Tibial nerve (tissue), 4 donors: ENCODE measurements around the gene RESF1. TPM values are rescaled to one million over a fixed set of nuclear protein-coding genes. Genes with fewer than 3 reads are reported as not detected.
A peak's percentile ranks its signal among the peaks of the same experiment; 100 is the strongest.

Source experiments
- DNase-seq, 2 donors: peaks; one replicate each; pipeline ENCODE4 v3.0.0-alpha.2; 2019; ENCODE audit warnings: low spot score in 2 of 2
- H3K27ac ChIP-seq, 4 donors: fragments of 200-600 bp; sonication (generic) in 3 of 4; one replicate each; pipeline ENCODE4 v1.5.1; 2017 to 2019; ENCODE audit warnings: mild to moderate bottlenecking in 1 of 4
- H3K27me3 ChIP-seq, 2 donors: fragments of 200-600 bp; sonication (generic) in 1 of 2; one replicate each; pipeline versions ENCODE4 v1.5.1 to v1.6.0; 2017 to 2019
- H3K36me3 ChIP-seq, 3 donors: fragments of 200-600 bp; sonication (generic); one replicate each; pipeline ENCODE4 v1.5.1; 2018 to 2019
- H3K4me1 ChIP-seq, 4 donors: fragments of 200-600 bp; sonication (generic) in 3 of 4; one replicate each; pipeline ENCODE4 v1.5.1; 2017 to 2019
- H3K4me3 ChIP-seq, 4 donors: fragments of 200-600 bp; sonication (generic) in 3 of 4; one replicate each; pipeline ENCODE4 v1.5.1; 2017 to 2019; ENCODE audit warnings: mild to moderate bottlenecking in 1 of 4, moderate library complexity in 1 of 4
- H3K9me3 ChIP-seq, 4 donors: fragments of 200-600 bp; sonication (generic) in 3 of 4; one replicate each; pipeline ENCODE4 v1.5.1; 2017 to 2019
- CTCF ChIP-seq, 5 experiments: fragments of 200-600 bp in 3 of 5; fragments of 450-650 bp in 2 of 5; sonication (generic) in 3 of 5; IDR thresholded peaks; one replicate each; pipeline ENCODE4 v1.5.1; 2016 to 2019; ENCODE audit warnings: antibody characterized with exemption in 5 of 5, mild to moderate bottlenecking in 3 of 5, moderate library complexity in 2 of 5
- EP300 ChIP-seq, 2 donors: sonication (generic); formaldehyde crosslinking; IDR thresholded peaks; one replicate each; pipeline ENCODE4 v1.6.1; 2017; ENCODE audit warnings: antibody characterized with exemption in 2 of 2, mild to moderate bottlenecking in 1 of 2
- POLR2A ChIP-seq, 2 donors: fragments of 450-650 bp; IDR thresholded peaks; one replicate each; pipeline ENCODE4 v1.6.1; 2017; ENCODE audit warnings: antibody characterized with exemption in 2 of 2, mild to moderate bottlenecking in 2 of 2, moderate library complexity in 2 of 2
- WGBS, 2 donors: methylation state at CpG; one replicate each; pipeline ENCODE4 v1.1.5; 2018; 5-methylcytosine and 5-hydroxymethylcytosine counted together
- total RNA-seq, 4 donors: library from RNA; depleted of rRNA; stranded (reverse); fragments of >200 nt; gene quantifications; one replicate each; pipeline ENCODE4 v1.1.0, GENCODE V29; 2016

RESF1 gene
- total RNA-seq, 4 donors from 2014 or later: 39.6 to 51.1 (median 46.2) TPM

- WGBS, 2 donors: 86 to 90% methylated on average over 8 of the region's 8 CpGs
- Histone ChIP-seq H3K4me3 (peak overlapping the region in 1 of 4 donors; percentile 18), H3K27ac (no peak overlapping the region), H3K36me3 (no peaks in the 10 kb centered on the region), H3K4me1 (no peaks in the 10 kb centered on the region), H3K27me3 (no peaks in the 10 kb centered on the region), H3K9me3 (peaks cover 0 to 12% (median under 1%) of the 10 kb centered on the region in 4 donors)
- TF ChIP-seq CTCF (IDR thresholded peaks at IDR 0.05) (no peak), EP300 (IDR thresholded peaks at IDR 0.05) (no peak), POLR2A (IDR thresholded peaks at IDR 0.05) (no peak)
- DNase-seq: no peak
Observed at GRCh38 chr12:31928246-31929026, 30.8 kb upstream of the RESF1 start.

- TF ChIP-seq CTCF (IDR thresholded peaks at IDR 0.05) (no peak), POLR2A (IDR thresholded peaks at IDR 0.05) (no peak), EP300 (IDR thresholded peaks at IDR 0.05) (no peak)
- Histone ChIP-seq H3K27me3 (no peaks in the 10 kb centered on the region), H3K36me3 (no peaks in the 10 kb centered on the region), H3K27ac (no peak overlapping the region), H3K4me1 (no peaks in the 10 kb centered on the region), H3K9me3 (peaks cover 0 to 7% (median 0%) of the 10 kb centered on the region in 4 donors), H3K4me3 (peak overlapping the region in 1 of 4 donors; percentile 18)
- DNase-seq: no peak
- 80 to 92% methylated on average over 5 of the region's 5 CpGs for WGBS, 2 donors
Observed at GRCh38 chr12:31929027-31929526, 30.1 kb upstream of the RESF1 start.

- Histone ChIP-seq H3K9me3 (peaks cover 0 to 4% (median 0%) of the 10 kb centered on the region in 4 donors), H3K4me3 (no peak overlapping the region), H3K27ac (no peak overlapping the region), H3K36me3 (no peaks in the 10 kb centered on the region), H3K27me3 (no peaks in the 10 kb centered on the region), H3K4me1 (no peaks in the 10 kb centered on the region)
- TF ChIP-seq CTCF (IDR thresholded peaks at IDR 0.05) (no peak), POLR2A (IDR thresholded peaks at IDR 0.05) (no peak), EP300 (IDR thresholded peaks at IDR 0.05) (no peak)
- 71 to 72% methylated on average over 7 of the region's 7 CpGs for WGBS, 2 donors
- DNase-seq: no peak
Observed at GRCh38 chr12:31931796-31932715, 27.2 kb upstream of the RESF1 start.

- Histone ChIP-seq H3K9me3 (peaks cover 0 to 20% (median 0%) of the 10 kb centered on the region in 4 donors), H3K27ac (no peak overlapping the region), H3K4me1 (no peaks in the 10 kb centered on the region), H3K36me3 (peaks cover 0 to 44% (median 0%) of the 10 kb centered on the region in 3 donors), H3K27me3 (no peaks in the 10 kb centered on the region), H3K4me3 (no peak overlapping the region)
- 93 to 96% methylated on average over 4 of the region's 4 CpGs for WGBS, 2 donors
- no peak for DNase-seq
- TF ChIP-seq EP300 (IDR thresholded peaks at IDR 0.05) (no peak), POLR2A (IDR thresholded peaks at IDR 0.05) (no peak), CTCF (IDR thresholded peaks at IDR 0.05) (no peak)
Observed at GRCh38 chr12:31944299-31944698, 14.9 kb upstream of the RESF1 start.
